Fibroblast of villous mesenchyme (primary cell): Measurements from ENCODE around the gene CREB3L1. TPM values are rescaled to one million over a fixed set of nuclear protein-coding genes. Genes with fewer than 3 reads are reported as not detected.
A peak's percentile ranks its signal among the peaks of the same experiment; 100 is the strongest.

Experiments used
- DNase-seq: peaks from one replicate; pipeline ENCODE4 v3.0.0-alpha.2; 2010; ENCODE audit warnings: low read depth
- H3K4me3 ChIP-seq: 2 replicates; pipeline ENCODE4 v1.5.1; 2011; ENCODE audit warnings: low read depth, mild to moderate bottlenecking, low read length
- total RNA-seq: library from RNA; depleted of rRNA; stranded (reverse); fragments of >200 nt; gene quantifications from 2 replicates; pipeline ENCODE4 v1.2.3, GENCODE V29; 2012
- TF ChIP-seq, protein P1 (sequence below): IDR thresholded peaks from 2 replicates; pipeline ENCODE4 v1.5.1; 2012; ENCODE audit warnings: low read depth, mild to moderate bottlenecking, low read length; ENCODE audit not compliant: insufficient read depth

Gene CREB3L1
- total RNA-seq, 1 donor = 40.6 TPM

DNA sequence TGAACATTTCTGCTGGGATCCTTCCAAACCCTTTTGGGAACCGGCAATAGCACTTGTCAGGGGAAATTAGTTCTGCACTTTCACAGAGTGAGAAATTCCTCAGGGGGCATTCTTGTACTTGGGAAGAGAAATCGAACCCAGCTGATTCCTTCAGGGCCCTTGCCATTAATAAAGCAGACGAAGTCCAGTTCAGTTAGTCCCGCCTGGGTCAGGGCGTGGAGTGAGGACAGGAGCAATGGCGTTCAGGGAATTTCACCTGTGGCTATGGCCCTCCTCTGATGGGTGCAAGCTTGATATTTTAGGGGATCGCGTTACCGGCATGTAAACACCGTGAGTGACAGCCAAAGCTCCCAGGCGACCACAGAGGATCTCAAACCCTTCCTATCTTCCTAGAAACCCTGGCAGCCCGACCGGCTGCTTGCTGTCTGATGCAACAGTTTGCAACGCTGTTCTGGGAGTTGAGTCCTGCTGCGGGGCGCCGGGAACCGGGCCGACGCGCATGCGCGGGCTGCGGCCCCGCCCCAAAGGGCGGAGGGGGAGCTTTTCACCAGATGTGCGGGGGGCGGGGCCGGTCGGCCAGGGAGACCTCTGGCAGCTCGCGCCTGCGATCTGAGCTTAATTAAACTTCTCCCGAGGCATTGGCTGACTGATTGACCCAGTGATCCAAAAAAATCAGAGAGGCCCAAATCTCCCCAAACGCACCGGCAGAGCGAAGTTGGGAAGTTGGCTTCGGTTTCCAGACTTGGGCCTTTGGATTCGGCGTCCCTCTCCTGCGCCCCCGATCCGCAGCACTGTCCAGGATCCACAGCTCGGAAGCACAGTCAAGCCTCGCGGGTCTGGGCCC, 34.3 kb upstream of the CREB3L1 start:
- H3K4me3 ChIP-seq = peak overlapping the region; percentile 52
- TF ChIP-seq, protein P1, sequence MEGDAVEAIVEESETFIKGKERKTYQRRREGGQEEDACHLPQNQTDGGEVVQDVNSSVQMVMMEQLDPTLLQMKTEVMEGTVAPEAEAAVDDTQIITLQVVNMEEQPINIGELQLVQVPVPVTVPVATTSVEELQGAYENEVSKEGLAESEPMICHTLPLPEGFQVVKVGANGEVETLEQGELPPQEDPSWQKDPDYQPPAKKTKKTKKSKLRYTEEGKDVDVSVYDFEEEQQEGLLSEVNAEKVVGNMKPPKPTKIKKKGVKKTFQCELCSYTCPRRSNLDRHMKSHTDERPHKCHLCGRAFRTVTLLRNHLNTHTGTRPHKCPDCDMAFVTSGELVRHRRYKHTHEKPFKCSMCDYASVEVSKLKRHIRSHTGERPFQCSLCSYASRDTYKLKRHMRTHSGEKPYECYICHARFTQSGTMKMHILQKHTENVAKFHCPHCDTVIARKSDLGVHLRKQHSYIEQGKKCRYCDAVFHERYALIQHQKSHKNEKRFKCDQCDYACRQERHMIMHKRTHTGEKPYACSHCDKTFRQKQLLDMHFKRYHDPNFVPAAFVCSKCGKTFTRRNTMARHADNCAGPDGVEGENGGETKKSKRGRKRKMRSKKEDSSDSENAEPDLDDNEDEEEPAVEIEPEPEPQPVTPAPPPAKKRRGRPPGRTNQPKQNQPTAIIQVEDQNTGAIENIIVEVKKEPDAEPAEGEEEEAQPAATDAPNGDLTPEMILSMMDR = no peak
- DNase-seq = peak; percentile 98

- DNase-seq = no peak
- TF ChIP-seq, protein P1 = no peak
These were observed 33.7 kb upstream of the CREB3L1 start for GRCh38 chr11:46243796-46244109.

GRCh38 chr11:46246521-46246920, 30.9 kb upstream of the CREB3L1 start:
- peak; percentile 32 for DNase-seq
- TF ChIP-seq, protein P1 = no peak

More at GRCh38 chr11:46243796-46244109, 33.7 kb upstream of the CREB3L1 start:
- peak overlapping the region; percentile 52 for H3K4me3 ChIP-seq

DNA sequence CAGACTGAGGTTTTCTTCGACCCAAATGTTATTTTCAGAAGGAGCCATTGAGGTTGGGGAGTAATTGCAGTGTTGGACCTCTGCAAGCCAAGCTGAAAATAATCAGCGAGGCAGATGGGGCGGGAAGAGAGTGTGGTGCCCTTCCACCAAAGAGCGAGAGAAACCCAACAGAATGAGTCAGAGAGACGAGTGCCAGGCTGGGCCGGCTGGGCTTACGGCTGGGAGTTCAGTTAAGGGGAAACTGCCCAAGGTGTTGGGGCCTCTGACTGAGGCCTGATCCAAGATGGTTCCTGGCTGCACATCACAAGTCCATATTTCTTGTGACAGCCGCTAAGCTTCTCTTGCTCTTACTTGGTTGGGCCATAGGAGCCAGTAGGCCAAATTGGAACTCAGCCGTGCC, 30.4 kb upstream of the CREB3L1 start:
- TF ChIP-seq, protein P1 = no peak
- no peak overlapping the region for H3K4me3 ChIP-seq
- no peak for DNase-seq

More at GRCh38 chr11:46246521-46246920, 30.9 kb upstream of the CREB3L1 start:
- H3K4me3 ChIP-seq = no peak overlapping the region

- TF ChIP-seq, protein P1 = peak; percentile 50
- no peak overlapping the region for H3K4me3 ChIP-seq
- peak; percentile 77 for DNase-seq
These were observed 29.8 kb upstream of the CREB3L1 start for GRCh38 chr11:46247659-46248058.

DNA sequence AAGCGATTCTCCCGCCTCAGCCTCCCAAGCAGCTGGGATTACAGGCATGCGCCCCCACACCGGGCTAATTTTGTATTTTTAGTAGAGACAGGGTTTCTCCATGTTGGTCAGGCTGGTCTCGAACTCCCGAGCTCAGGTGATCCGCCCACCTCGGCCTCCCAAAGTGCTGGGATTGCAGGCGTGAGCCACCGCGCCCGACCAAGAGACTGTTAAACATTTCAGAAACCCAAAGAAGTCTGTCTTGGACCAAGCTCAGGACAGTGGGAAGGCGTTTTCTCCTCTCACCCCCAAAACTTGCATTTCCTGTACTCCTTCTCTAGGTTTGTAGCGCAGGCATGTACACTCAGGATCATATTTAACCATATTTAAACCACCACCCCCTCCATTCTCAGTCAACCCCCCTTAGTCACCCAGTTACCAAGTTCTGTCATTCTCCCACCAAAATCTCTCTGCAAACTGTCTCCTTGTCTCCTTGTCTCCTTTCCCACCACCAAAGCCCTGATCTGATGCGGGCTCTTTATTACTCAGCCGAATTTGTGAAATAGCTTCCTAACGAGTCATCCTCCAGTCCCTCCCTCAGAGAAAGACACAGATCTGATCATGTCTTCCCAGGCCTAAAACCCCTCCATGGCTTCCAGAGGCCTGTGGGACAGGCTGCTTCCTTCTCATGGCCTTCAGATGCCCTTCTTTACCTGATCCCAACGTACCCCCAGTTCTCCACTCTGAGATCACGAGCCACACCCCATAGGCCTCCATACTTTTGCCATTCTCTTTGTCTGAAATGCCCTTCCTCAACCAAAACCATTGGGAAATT, 29.0 kb upstream of the CREB3L1 start:
- H3K4me3 ChIP-seq = no peak overlapping the region
- TF ChIP-seq, protein P1 = no peak
- DNase-seq = peak; percentile 95
